HG03135 (cell line): ENCODE data around the gene SLIT3.
"Not testable (repeated sequence)": the region's sequence is repeated elsewhere in the genome, so short reads cannot be mapped to it uniquely, and the experiment has no call there.

Source experiments
- ATAC-seq: cut with Tn5 transposase; IDR thresholded peaks from one replicate; pipeline ENCODE4 v1.9.1; 2021; ENCODE audit warnings: mild to moderate bottlenecking, moderate library complexity; ENCODE audit not compliant: unreplicated experiment

SLIT3 gene

DNA sequence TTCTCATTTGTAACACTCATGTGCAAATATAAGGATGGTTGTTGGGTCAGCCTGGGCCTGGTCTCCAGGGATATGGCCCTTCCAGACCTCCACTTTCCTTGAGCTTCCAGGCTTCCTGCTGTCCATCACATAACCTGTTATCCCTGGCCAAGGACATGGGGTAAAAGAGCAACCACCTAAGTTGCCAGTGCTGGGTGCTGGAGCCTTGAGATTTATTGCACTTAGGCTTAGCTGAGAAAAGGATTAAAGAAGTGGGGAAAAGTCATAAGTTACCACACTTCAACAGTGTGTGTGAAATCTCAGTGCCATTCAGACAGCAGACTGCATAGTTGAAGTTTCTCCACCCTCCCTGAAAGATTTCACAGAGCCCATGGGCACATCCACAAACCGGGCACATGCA, 663.1 kb downstream of the SLIT3 start:
- ATAC-seq = no peak

DNA sequence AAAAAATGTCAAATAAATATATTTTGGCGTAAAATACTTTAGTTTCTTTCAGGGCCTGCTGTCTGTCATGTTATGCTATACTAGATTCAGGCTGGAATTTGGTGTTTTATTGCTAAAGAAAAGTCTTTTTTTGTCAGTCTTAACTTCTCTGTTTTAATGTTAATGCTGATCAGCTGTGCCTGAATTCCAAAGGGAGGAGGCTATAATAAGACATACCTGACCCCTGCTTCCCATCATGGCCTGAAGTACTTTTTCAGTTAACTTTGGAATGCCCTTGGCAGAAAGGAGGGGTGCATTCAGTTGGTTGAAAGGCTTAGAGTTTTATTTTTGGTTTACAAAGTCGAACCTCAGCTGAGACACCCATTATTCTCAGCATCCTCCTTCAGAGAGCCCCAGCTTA, 663.7 kb downstream of the SLIT3 start:
- no peak for ATAC-seq

DNA sequence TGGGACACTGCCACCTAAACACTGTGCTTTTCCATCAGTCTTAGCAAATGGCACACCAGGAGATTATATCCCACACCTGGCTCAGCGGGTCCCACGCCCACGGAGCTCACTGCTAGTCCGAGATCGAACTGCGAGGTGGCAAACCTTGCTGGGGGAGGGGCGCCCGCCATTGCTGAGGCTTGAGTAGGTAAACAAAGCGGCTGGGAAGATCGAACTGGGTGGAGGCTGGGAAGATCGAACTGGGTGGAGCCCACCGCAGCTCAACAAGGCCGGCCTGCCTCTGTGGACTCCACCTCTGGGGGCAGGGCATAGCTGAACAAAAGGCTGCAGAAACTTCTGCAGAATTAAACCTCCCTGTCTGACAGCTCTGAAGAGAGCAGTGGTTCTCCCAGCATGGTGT, 670.0 kb downstream of the SLIT3 start:
- not testable (repeated sequence) for ATAC-seq

DNA sequence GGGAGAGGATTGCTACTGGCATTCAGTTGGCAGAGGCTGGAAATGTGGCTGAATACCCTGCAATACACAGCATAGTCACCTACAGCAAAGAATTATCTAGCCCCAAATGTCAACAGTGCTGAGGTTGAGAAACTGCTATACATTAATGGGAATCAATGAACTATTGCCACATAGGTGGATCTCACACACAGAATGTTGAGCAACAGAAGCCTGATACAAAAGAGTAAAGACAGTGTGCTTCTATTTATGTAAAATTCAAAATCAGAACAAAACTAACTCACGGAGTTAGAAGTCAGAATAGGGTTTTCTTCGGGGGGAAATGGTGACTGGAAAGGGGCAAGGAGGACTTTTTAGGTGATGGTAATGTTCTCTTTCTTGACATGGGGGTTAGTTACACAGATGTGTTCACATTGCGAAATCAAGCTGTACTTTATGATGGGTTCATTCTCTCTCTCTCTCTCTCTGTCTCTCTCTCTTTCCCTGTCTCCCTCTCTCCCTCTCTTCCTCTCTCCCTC, 676.0 kb downstream of the SLIT3 start:
- no peak for ATAC-seq

DNA sequence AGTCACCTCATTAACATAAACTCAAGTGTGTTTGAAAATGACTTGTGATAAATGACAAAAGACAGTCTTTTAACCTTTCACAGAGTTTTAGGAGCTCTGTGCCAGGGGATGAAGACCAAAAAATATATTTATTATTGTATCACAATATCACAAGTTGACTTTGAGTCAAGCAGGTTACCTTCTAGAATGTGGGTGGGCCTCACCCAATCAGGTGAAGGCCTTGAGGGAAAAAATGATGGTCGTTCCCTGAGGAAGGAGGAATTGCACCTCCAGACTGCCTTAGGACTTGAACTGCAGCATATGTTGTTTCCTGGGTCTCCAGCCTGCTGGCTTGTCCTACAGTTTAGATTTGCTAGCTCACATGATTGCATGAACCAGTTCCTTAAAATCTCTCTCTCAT, 680.1 kb downstream of the SLIT3 start:
- ATAC-seq = no peak

DNA sequence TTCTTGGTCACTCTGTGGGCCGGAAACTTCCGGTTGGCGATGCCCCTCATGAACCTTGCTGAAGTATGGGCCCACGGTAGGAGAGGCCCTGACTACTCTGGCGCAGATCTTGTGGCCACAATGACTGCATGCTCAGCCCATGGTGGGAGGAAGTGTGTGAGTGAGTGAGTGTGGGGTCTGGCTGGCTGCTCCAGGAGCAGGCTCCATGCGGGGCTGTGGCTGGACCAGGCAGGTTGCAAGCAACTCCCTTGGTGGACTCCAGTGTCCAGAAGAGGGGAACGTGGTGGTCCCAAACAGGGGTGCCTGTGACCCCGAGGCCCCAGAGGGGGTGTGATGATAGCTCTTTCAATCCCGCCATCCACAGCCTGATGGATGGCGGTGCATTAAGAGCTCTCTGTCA, 686.3 kb downstream of the SLIT3 start:
- ATAC-seq = no peak

DNA sequence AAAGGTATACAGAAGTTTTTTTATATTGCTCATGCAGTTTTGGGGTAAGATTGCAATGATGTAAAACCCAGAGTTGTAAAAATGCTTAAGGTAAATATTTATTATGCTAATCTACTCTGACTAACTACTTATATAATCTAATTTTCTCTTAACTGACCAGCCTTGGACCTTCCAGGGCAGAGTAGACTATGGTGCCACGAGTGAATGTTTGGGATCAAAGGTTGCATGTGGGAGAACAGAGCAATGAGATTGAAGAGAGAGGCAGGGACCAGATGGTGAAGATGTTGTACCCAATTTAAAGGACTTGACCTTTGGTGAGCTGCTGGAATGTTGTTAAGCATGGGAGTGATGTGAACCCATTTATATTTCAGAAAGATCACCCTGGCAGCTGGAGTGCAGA, 686.9 kb downstream of the SLIT3 start:
- ATAC-seq = no peak

DNA sequence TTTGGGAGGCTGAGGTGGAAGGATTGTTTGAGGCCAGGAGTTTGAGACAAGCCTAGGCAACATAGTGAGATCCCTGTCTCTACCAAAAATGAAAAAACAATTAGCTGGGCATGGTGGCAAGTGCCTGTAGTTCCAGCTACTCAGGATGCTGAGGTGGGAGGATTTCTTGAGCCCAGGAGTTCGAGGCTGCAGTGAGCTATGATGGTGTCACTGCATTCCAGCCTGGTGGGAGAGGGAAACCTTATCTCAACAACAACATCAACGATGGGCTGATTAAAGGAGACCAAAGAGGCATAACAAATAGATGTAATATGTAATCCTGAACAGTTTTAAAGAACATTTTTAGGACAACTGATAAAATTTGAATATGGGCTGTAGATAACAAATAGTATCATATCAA, 687.5 kb downstream of the SLIT3 start:
- ATAC-seq = no peak

DNA sequence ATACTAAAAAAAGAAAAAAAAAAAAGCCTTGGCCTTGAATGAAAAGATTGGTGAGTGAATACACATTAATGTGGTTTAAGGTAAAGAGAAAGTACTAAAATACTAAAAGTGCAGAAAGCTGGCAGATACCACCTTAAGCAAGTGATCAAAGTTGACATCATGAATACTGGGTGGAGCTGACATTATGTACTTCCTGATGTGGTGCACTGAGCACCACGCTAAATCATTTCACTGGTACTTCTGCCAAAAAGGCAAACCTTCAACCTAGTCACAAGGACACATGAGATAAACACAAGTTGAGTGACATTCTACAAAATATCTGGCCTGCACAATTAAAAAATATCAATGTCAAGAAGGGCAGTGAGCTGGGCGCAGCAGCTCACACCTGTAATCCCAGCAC, 687.9 kb downstream of the SLIT3 start:
- ATAC-seq = no peak

DNA sequence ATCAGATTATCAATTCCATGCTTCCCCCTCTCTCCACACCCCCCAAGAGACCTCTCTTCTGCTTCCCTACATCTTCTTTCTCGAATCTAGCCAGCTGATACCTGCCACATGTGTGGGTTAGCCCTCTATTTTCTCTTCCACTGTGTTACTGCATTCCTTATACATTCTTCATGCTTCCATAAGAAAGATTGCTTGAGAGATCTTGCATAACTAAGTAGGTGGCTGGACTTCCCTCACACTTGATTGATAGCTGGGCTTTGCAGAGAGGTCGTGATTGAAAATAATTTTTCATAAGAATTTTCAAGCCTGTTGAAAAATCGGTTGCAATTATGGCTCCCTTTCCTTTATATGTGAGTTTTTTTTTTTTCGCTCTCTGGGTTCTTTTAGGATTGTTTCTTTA, 688.8 kb downstream of the SLIT3 start:
- no peak for ATAC-seq
